GM18505 (cell line): ENCODE results near the gene PHAX.
"Not testable (repeated sequence)": the region's sequence is repeated elsewhere in the genome, so short reads cannot be mapped to it uniquely, and the experiment has no call there.

Source experiments
- ATAC-seq: cut with Tn5 transposase; IDR thresholded peaks from one replicate; pipeline ENCODE4 v1.9.1; 2021; ENCODE audit not compliant: unreplicated experiment
- POLR2A ChIP-seq: IDR thresholded peaks from 4 replicates; pipeline ENCODE4 v1.6.1; 2011; ENCODE audit warnings: borderline replicate concordance; ENCODE audit not compliant: insufficient read depth, insufficient read length; ENCODE audit errors: extremely low read depth

PHAX gene

DNA sequence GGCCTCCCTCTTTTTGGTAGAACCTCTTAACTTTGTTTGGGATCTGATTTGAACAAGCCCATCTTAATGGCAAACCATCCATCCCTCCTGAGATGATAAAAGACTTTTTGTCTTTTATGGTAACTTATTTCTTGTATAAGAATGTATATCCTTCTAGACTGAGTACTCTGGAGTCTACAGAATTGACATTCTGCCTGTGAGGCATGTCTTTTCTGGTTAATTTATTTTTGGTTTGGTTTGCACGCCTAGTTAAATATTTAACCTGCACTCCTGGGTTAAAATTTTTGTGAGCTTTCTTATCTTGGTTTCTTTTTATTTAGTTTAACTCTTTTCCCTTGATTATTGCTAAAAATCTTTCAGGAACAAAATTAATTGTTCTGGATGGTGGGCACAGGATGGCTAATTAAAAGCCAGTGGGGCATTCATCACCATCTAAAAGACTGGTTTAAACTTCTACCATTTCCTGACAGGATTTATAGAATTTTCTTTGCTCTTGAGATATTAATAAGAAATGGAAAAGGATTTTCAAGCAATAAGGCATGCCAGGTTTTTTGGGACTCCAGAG lies 50.3 kb downstream of the PHAX start:
- TF ChIP-seq POLR2A: no peak

DNA sequence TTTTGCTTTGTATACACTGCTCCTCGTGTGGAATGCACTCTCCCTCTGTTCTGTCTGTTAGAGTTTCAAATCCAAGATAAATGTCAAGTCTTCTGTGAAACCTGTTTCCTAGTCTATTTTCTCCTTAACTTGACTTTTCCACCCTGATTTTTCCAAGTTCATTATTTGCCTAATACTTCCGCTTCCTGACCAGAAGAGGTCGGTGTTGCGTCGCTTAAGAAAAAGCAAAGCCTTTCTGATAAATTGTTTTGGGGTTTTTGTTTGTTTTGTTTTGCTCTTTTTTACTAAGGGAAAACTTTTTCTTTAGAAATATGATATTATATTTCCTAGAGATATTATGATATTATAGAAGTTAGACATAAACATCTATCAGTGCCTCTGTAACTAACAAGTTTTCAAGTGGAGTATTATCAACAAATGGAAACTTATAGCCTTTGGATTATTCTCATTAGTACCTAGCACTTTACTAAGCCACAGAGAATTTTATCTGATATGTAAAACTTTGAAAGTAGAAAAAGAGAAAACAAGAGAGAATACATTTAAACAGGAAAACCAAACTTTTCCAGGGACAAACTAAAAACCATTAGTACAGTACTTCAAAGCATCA lies 55.8 kb downstream of the PHAX start:
- TF ChIP-seq POLR2A: no peak
- ATAC-seq: no peak

More for the DNA sequence above, 50.3 kb downstream of the PHAX start:
- ATAC-seq: no peak

DNA sequence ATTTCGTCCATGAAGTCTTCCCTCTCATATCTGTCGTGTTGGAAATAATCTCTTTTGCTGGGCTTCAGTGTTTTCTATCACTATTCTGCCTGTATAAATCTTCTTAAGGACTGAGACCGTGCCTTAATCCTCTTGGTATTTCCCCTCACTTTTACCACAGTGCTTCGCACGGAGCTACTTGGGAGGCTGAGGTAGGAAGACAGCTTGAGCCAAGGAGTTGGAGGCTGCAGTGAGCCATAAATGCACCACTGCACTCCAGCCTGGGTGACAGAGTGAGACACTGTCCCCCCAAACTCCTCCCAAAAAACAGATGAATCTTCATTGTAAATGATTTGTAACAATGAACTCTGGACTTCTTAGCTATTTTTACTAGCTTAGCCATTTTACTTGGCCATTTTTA lies 57.8 kb downstream of the PHAX start:
- TF ChIP-seq POLR2A: no peak
- no peak for ATAC-seq

DNA sequence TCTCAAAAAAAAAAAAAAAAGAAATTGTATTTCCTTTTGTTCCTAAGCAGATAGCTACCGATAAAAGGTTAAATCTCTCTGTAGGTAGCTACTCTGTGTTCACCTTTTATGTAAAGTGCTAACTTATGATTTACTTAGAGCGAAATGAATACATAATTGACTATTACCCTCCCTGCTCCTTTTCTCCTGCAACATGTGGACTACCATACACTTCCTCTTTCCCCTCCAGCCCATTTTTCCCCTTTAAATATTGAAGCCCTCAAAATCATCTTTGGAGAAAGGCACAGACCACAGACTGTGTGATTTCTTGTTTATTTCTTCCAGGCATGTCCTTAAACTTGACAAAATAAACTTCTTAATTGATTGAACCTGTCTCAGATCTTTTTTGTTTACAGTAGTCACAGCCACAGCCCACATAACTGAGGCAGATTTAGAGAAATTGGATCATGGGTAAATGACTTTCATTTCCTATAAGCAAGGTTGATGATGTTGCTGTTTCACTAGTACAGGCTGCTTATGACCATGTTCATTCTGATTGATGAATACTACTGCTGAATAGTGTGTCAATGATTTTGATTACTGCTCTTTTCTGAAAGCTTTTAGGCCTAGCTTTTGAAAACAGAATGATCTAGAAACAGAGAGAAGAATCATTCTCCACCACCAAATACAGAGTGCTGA lies 59.2 kb downstream of the PHAX start:
- no peak for TF ChIP-seq POLR2A
- ATAC-seq: peak; percentile 71

DNA sequence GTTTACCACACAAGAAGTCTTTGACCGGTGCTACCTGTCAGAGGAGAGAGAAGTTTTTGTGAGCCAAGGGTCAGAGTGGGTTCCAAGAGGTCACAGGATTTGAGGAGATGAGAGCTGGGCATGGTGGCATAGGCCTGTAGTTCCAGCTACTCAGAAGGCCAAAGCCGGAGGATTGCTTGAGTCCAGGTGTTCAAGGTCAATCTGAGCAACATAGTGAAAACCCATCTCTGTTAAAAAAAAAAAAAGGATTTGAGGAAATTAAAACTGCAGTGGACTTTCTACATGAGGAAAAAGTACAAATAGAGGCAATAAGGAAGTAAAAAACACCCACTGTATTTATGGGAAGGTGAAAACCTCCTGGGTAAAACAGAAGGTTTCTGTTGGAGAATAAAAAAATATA lies 63.8 kb downstream of the PHAX start:
- no peak for TF ChIP-seq POLR2A
- ATAC-seq: no peak

DNA sequence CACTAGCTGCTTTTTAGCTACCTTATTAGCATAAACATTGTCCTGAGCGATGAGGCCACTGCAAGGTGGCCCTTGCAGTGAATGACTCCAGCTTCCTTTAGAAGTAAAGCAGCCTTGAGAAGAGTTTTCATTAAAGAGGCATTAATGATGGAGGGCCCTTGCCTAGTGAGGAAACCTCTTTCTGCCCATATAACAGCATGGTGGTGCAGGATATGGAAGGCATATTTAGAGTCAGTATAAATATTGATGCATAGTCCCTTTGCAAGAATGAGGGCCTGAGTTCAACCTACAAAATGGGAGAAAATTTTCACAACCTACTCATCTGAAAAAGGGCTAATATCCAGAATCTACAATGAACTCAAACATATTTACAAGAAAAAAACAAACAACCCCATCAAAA lies 69.4 kb downstream of the PHAX start:
- not testable (repeated sequence) for ATAC-seq

DNA sequence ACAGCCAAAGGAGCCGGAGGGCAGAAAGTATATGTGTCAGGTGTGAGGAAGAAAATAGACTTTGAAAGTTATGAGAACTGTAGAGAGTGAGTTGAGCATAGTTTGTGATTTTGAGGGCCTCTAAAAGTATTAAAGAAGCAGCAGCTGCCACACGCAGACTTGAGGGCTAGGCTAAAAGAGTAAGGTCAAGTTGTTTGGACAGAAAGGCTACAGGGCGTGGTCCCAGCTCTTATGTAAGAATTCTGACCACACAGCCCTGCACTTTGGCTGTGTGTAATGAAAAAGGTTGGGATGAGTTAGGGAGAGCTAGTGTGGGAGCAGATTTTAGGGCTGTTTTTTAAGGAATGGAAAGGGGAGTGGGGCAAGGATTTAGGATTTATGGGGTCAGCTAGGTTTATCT lies 70.9 kb downstream of the PHAX start:
- ATAC-seq: not testable (repeated sequence)

DNA sequence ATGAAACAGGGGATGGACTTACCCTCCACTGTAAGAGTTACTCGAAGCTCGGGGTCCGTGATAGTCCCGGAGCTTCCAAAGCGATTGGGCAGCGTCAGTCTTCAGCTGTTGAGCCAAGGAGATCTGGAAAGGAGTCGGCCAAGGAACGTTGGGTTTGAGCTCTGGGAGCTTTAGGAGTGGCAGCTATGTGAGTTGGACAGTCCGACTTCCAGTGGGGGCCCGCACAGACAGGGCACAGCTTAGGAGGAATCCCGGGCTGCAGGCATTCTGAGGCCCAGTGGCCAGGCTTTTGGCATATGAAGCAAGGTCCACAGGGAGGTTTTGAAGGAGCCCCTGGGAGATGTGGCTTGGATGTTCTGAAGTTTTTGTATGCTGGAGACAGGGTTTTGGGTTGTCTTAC lies 72.7 kb downstream of the PHAX start:
- no peak for TF ChIP-seq POLR2A
- ATAC-seq: no peak

DNA sequence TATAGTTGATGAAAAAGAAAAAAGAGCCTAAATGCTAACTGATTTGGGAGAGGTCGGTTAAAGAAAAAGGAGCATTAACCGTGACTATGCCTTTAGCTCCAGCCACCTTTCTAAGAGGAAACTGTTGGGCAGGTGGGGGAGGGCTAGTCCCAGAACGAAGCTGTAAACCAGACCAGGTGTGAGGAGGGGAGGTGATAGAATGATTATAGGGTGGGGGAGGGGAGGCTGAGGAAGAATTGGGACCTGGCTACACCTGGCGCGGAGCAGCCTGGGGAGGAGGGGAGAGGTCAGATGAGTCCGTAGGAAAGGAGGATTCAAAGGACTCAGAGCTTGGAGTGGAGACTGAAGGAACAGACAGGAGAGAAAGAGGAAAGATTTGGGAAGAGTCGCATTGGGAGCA lies 73.4 kb downstream of the PHAX start:
- no peak for TF ChIP-seq POLR2A
- no peak for ATAC-seq

DNA sequence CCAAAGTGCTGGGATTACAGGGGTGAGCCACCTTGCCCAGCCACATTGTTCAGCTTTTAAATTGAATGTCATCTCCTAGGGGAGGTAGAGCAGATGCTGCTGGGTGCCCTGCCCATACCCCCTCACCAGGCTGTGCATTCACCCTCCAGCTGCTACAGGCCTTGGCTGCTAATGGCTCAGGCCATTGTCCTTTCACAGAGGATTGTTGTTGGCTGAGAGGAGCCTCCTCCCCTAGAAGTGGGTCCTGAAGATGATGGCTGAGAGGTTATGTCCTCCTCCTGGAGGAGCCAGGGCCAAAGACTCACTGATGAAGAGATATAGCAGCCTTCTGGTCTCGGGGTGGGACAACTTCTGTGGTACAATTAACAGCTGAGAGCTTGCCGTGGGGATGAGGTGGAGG lies 74.6 kb downstream of the PHAX start:
- ATAC-seq: no peak
- TF ChIP-seq POLR2A: no peak

DNA sequence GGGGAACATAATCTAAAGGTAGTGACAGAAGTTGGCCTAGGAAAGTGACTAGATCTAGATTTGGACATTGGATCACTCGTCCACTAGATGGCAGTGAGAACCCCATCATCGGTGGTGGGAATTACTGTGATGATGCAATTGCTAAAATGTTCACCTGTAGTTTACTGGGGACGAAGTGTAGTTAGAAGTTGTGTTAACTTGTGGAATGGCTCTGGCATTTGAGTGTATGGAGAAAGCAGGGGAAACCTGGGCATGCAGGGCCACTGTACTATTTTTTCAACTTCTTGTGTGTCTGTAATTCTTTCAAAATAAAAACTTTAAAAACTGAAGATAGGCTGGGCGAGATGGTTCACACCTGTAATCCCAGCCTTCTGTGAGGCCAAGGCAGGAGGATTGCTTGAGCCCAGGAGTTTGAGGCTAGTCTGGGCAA lies 75.5 kb downstream of the PHAX start:
- no peak for TF ChIP-seq POLR2A
- peak; percentile 78 for ATAC-seq
